Mammary epithelial cell (primary cell): Measurements from ENCODE around the gene WDR18.

Experiments
- EZH2 ChIP-seq: IDR thresholded peaks from 2 replicates; pipeline ENCODE4 v1.6.1; 2012; ENCODE audit warnings: low read length, inconsistent platforms, borderline replicate concordance
- TF ChIP-seq, protein P1 (sequence below), 2 donors: IDR thresholded peaks in 1 of 2; conservative IDR thresholded peaks in 1 of 2; 2 replicates each; pipeline ENCODE4 v1.5.1; 2011 to 2012; ENCODE audit warnings: inconsistent platforms in 2 of 2, low read length in 2 of 2, mild to moderate bottlenecking in 2 of 2, control low read depth in 1 of 2, low read depth in 1 of 2; ENCODE audit not compliant: insufficient read depth in 1 of 2; ENCODE audit errors: extremely low read depth in 1 of 2

DNA sequence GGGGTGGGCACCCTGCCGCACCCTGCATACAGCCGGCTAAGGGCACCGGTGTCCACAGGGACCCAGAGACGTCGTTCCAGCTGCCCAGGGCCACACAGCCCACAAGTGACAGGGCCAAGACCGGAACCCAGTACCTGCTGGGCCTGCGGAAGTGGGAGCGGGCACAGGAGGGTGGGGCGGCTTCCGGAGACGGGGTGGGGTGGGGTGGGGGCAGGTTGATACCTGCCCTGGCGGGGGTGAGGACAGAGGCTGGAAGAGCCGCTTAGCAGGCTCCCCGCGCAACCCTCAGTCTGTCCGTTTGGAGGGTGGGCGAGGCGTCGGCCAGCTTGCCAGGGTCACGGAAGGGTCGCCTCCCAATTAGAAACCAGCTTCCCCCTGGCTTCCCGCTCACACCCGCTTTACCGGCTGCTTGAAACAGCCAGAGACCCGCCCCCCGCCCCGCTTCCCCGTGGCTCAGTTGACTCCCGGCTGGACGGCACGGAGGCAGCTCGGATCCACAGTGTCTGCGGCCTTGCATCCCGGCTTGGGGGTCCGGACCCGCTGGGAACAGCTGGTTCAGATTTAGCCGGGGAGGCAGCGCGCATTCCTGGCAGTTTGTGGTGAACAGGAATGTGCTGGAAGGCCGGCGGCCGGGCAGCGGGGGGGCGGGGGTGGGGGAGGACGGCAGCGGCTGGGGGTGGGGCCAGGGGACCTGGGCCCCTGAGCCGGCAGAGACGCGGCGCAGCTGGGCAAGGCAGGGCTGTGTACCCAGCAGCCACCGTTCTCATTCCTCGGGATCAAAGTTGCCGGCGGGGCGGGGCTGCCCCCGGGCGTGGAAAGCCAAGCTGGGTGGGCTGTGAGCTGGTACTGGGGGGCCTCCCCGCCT, 44.1 kb downstream of the WDR18 start:
- TF ChIP-seq, protein P1, sequence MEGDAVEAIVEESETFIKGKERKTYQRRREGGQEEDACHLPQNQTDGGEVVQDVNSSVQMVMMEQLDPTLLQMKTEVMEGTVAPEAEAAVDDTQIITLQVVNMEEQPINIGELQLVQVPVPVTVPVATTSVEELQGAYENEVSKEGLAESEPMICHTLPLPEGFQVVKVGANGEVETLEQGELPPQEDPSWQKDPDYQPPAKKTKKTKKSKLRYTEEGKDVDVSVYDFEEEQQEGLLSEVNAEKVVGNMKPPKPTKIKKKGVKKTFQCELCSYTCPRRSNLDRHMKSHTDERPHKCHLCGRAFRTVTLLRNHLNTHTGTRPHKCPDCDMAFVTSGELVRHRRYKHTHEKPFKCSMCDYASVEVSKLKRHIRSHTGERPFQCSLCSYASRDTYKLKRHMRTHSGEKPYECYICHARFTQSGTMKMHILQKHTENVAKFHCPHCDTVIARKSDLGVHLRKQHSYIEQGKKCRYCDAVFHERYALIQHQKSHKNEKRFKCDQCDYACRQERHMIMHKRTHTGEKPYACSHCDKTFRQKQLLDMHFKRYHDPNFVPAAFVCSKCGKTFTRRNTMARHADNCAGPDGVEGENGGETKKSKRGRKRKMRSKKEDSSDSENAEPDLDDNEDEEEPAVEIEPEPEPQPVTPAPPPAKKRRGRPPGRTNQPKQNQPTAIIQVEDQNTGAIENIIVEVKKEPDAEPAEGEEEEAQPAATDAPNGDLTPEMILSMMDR (conservative IDR thresholded peaks at IDR 0.05 in 1 of 2, IDR thresholded peaks at IDR 0.05 in 1 of 2; ENCODE audit: extremely low read depth in 1 of 2, insufficient read depth in 1 of 2, low read depth in 1 of 2, low read length in 2 of 2): no peak
- no peak for TF ChIP-seq EZH2
